Measurements from ENCODE around the gene DNAJB5.

Gene DNAJB5

DNA sequence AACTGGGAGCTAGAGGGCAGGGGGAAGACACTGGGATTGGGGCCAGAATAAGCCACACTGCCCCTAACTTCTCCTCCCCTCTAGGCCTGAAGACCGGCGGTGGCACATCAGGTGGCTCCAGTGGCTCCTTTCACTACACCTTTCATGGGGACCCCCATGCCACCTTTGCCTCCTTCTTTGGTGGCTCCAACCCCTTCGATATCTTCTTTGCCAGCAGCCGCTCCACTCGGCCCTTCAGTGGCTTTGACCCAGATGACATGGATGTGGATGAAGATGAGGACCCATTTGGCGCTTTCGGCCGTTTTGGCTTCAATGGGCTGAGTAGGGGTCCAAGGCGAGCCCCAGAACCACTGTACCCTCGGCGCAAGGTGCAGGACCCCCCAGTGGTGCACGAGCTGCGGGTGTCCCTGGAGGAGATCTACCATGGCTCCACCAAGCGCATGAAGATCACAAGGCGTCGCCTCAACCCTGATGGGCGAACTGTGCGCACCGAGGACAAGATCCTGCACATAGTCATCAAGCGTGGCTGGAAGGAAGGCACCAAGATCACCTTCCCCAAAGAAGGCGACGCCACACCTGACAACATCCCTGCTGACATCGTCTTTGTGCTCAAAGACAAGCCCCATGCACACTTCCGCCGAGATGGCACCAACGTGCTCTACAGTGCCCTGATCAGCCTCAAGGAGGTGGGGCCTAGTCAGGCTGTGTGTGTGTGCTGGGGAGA, 6.8 kb downstream of the DNAJB5 start:
- no peak overlapping the region for H3K9ac ChIP-seq (ENCODE audit: insufficient read length, low read depth)
- TF ChIP-seq YY1 (IDR thresholded peaks at IDR 0.05; ENCODE audit: insufficient read depth, insufficient read length): no peak
- no peak for TF ChIP-seq SUZ12 (IDR thresholded peaks at IDR 0.05; ENCODE audit: extremely low read depth, insufficient read depth, insufficient read length)
- DNase-seq (ENCODE audit: low read depth, low spot score): no peak
- H3K9me3 ChIP-seq (ENCODE audit: insufficient read depth, low read length): no peaks in the 10 kb centered on the region
- H3K4me1 ChIP-seq (ENCODE audit: insufficient read depth, insufficient read length): peaks cover 34% of the 10 kb centered on the region
- H3K4me3 ChIP-seq (ENCODE audit: insufficient read length, low read depth): no peak overlapping the region
- H3K36me3 ChIP-seq (ENCODE audit: insufficient read depth, insufficient read length, low read length): peaks cover 63% of the 10 kb centered on the region
- no peaks in the 10 kb centered on the region for H3K27me3 ChIP-seq (ENCODE audit: insufficient read depth, insufficient read length)

DNA sequence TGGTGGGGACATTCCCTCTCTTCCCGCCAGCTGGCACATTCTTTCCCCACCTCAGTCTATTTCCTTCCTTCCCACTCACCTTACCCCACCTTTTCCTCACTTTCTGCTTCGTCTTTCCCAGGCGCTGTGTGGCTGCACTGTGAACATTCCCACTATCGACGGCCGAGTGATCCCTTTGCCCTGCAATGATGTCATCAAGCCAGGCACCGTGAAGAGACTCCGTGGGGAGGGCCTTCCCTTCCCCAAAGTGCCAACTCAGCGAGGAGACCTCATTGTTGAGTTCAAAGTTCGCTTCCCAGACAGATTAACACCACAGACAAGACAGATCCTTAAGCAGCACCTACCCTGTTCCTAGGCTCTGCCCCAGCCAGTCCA, 7.3 kb downstream of the DNAJB5 start:
- Histone ChIP-seq H3K9me3 (ENCODE audit: insufficient read depth, low read length) (no peaks in the 10 kb centered on the region), H3K36me3 (ENCODE audit: insufficient read depth, insufficient read length, low read length) (peaks cover 62% of the 10 kb centered on the region), H3K27me3 (ENCODE audit: insufficient read depth, insufficient read length) (no peaks in the 10 kb centered on the region), H3K9ac (ENCODE audit: insufficient read length, low read depth) (no peak overlapping the region), H3K4me1 (ENCODE audit: insufficient read depth, insufficient read length) (peaks cover 31% of the 10 kb centered on the region), H3K4me3 (ENCODE audit: insufficient read length, low read depth) (no peak overlapping the region)
- TF ChIP-seq ZNF274 (IDR thresholded peaks at IDR 0.05; ENCODE audit: low read depth, low read length): no peak
- TF ChIP-seq YY1 (IDR thresholded peaks at IDR 0.05; ENCODE audit: insufficient read depth, insufficient read length): no peak
- no peak for TF ChIP-seq SUZ12 (IDR thresholded peaks at IDR 0.05; ENCODE audit: extremely low read depth, insufficient read depth, insufficient read length)
- DNase-seq (ENCODE audit: low read depth, low spot score): no peak

DNA sequence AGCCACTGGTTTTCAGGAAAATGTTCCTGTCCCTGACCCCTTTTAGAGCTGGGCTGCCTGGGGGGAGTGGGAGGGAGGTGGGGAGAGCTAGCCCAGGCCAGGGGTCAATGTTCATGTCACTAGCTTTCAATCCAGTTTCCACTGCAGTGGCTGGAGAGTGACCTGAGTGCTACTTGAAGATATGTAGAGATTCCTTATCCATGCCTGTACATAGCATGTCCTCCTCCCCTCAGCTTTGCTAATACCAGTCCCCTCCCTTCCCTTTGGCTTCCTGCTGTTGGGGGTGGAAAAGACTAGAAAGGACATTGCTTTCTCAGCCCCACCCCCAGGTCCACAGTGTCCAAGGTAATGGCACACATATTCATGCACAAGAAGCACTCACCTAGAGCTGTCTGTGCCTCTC, 7.8 kb downstream of the DNAJB5 start:
- H3K9me3 ChIP-seq (ENCODE audit: insufficient read depth, low read length): no peaks in the 10 kb centered on the region
- DNase-seq (ENCODE audit: low read depth, low spot score): no peak
- H3K27me3 ChIP-seq (ENCODE audit: insufficient read depth, insufficient read length): no peaks in the 10 kb centered on the region
- peaks cover 62% of the 10 kb centered on the region for H3K36me3 ChIP-seq (ENCODE audit: insufficient read depth, insufficient read length, low read length)
- no peak for TF ChIP-seq ZNF274 (IDR thresholded peaks at IDR 0.05; ENCODE audit: low read depth, low read length)
- no peak for TF ChIP-seq YY1 (IDR thresholded peaks at IDR 0.05; ENCODE audit: insufficient read depth, insufficient read length)
- no peak for TF ChIP-seq SUZ12 (IDR thresholded peaks at IDR 0.05; ENCODE audit: extremely low read depth, insufficient read depth, insufficient read length)
- H3K9ac ChIP-seq (ENCODE audit: insufficient read length, low read depth): no peak overlapping the region
- H3K4me3 ChIP-seq (ENCODE audit: insufficient read length, low read depth): no peak overlapping the region
- H3K4me1 ChIP-seq (ENCODE audit: insufficient read depth, insufficient read length): peaks cover 30% of the 10 kb centered on the region

DNA sequence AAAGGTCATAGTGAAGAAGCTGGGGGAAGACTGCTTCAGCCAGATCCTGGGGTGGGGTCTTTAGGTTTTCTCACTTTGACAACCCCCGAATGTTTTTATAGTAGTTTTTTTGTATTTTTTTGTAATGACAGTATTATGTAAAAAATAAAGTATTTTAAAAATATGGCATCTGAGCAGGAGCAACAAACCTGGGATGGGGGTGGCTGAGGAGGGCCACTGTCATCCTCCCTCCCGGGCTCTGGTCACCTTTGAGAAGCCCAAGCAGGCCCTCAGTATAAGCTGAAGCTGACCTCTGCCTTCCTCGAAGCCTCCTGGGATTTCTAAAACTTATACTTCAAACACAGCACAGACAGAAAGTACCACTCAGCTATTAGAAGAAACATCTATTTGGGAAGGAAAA, 8.7 kb downstream of the DNAJB5 start:
- DNase-seq (ENCODE audit: low read depth, low spot score): no peak
- Histone ChIP-seq H3K9me3 (ENCODE audit: insufficient read depth, low read length) (no peaks in the 10 kb centered on the region), H3K4me1 (ENCODE audit: insufficient read depth, insufficient read length) (peaks cover 22% of the 10 kb centered on the region), H3K36me3 (ENCODE audit: insufficient read depth, insufficient read length, low read length) (peaks cover 55% of the 10 kb centered on the region), H3K4me3 (ENCODE audit: insufficient read length, low read depth) (no peak overlapping the region), H3K27me3 (ENCODE audit: insufficient read depth, insufficient read length) (no peaks in the 10 kb centered on the region), H3K9ac (ENCODE audit: insufficient read length, low read depth) (no peak overlapping the region)
- TF ChIP-seq YY1 (IDR thresholded peaks at IDR 0.05; ENCODE audit: insufficient read depth, insufficient read length) (no peak), ZNF274 (IDR thresholded peaks at IDR 0.05; ENCODE audit: low read depth, low read length) (no peak), SUZ12 (IDR thresholded peaks at IDR 0.05; ENCODE audit: extremely low read depth, insufficient read depth, insufficient read length) (no peak)

DNA sequence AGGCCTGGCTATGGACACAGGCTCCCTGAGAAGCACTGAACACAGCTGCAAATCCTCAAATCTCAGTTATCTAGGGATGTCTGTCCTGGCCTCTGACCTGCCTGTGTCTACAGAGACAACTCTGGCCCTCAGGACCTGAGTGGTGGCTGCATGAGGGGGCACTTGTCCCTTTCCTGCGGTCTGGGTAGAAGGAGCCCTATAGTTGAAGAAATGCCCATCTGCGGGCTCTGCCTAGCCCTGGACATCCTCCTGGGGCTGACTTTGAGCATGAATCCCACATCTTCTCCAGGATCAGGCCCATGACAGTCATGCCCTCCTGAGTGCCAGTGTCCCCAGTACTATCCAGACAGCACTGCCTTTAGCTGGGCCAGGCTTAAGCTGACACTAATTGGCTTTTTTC, 10.0 kb downstream of the DNAJB5 start:
- peaks cover 43% of the 10 kb centered on the region for H3K36me3 ChIP-seq (ENCODE audit: insufficient read depth, insufficient read length, low read length)
- TF ChIP-seq ZNF274 (IDR thresholded peaks at IDR 0.05; ENCODE audit: low read depth, low read length) (no peak), SUZ12 (IDR thresholded peaks at IDR 0.05; ENCODE audit: extremely low read depth, insufficient read depth, insufficient read length) (no peak), YY1 (IDR thresholded peaks at IDR 0.05; ENCODE audit: insufficient read depth, insufficient read length) (no peak)
- no peak overlapping the region for H3K4me3 ChIP-seq (ENCODE audit: insufficient read length, low read depth)
- no peaks in the 10 kb centered on the region for H3K9me3 ChIP-seq (ENCODE audit: insufficient read depth, low read length)
- H3K9ac ChIP-seq (ENCODE audit: insufficient read length, low read depth): no peak overlapping the region
- no peak for DNase-seq (ENCODE audit: low read depth, low spot score)
- H3K4me1 ChIP-seq (ENCODE audit: insufficient read depth, insufficient read length): peaks cover 15% of the 10 kb centered on the region
- no peaks in the 10 kb centered on the region for H3K27me3 ChIP-seq (ENCODE audit: insufficient read depth, insufficient read length)

DNA sequence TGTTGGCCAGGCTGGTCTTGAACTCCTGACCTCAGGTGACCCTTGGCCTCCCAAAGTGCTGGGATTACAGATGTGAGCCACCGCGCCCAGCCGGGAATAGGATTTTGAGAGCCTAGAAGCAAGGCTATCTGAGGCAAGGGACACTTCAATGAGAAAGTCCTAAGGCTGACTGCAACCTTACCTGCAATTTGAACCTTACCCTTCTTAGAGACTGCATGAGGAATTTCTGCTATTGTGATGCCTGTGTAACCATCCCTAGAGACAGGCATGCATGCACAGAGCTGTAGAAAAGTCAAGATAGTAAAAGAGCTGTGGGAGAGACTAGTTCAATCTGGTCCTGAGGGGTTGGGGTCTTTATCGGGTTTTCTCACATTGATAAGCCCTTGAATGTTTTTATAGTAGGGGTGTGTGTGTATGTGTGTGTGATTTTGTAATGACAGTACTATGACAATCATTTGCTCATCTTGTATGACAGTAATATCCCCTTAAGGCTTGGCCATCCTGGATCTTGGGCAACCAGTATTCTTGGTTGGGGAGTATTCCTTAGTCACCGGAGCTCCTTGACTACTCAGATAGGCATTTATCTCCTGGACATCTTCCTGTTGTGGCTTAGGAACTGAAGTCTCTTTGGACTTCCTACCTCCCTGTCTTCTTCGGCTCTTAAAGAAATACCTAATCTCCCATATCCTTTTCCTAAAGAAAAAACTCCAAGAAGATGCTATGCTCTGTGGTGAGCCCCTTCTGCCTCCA, 11.2 kb downstream of the DNAJB5 start:
- H3K4me3 ChIP-seq (ENCODE audit: insufficient read length, low read depth): no peak overlapping the region
- DNase-seq (ENCODE audit: low read depth, low spot score): no peak
- H3K4me1 ChIP-seq (ENCODE audit: insufficient read depth, insufficient read length): peaks cover 8% of the 10 kb centered on the region
- H3K27me3 ChIP-seq (ENCODE audit: insufficient read depth, insufficient read length): no peaks in the 10 kb centered on the region
- TF ChIP-seq YY1 (IDR thresholded peaks at IDR 0.05; ENCODE audit: insufficient read depth, insufficient read length): no peak
- no peak for TF ChIP-seq SUZ12 (IDR thresholded peaks at IDR 0.05; ENCODE audit: extremely low read depth, insufficient read depth, insufficient read length)
- TF ChIP-seq ZNF274 (IDR thresholded peaks at IDR 0.05; ENCODE audit: low read depth, low read length): no peak
- H3K36me3 ChIP-seq (ENCODE audit: insufficient read depth, insufficient read length, low read length): peaks cover 32% of the 10 kb centered on the region
- no peak overlapping the region for H3K9ac ChIP-seq (ENCODE audit: insufficient read length, low read depth)
- no peaks in the 10 kb centered on the region for H3K9me3 ChIP-seq (ENCODE audit: insufficient read depth, low read length)

DNA sequence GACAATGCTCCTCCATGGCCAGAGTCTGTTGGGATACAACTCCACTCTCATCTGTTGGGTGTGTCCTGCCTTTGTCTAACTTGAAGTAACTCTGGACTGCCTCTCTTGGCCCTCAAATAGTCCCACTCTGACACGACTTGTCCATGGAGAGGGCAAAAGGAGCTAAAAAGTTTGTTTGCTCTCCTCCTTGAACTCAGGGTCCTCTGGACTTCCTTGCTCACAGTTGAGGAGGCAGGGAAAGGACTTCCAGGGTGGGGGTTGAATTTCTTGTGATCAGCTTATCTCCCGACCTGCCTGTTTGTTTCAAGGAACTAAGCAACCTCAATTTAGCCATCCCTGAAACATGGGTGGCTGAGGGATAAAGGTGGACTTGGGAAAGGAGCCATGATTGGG, 11.7 kb downstream of the DNAJB5 start:
- H3K4me1 ChIP-seq (ENCODE audit: insufficient read depth, insufficient read length): peaks cover 8% of the 10 kb centered on the region
- peaks cover 26% of the 10 kb centered on the region for H3K36me3 ChIP-seq (ENCODE audit: insufficient read depth, insufficient read length, low read length)
- H3K27me3 ChIP-seq (ENCODE audit: insufficient read depth, insufficient read length): no peaks in the 10 kb centered on the region
- DNase-seq (ENCODE audit: low read depth, low spot score): no peak
- no peak for TF ChIP-seq YY1 (IDR thresholded peaks at IDR 0.05; ENCODE audit: insufficient read depth, insufficient read length)
- no peak for TF ChIP-seq ZNF274 (IDR thresholded peaks at IDR 0.05; ENCODE audit: low read depth, low read length)
- no peak for TF ChIP-seq SUZ12 (IDR thresholded peaks at IDR 0.05; ENCODE audit: extremely low read depth, insufficient read depth, insufficient read length)
- H3K9me3 ChIP-seq (ENCODE audit: insufficient read depth, low read length): no peaks in the 10 kb centered on the region
- no peak overlapping the region for H3K9ac ChIP-seq (ENCODE audit: insufficient read length, low read depth)
- no peak overlapping the region for H3K4me3 ChIP-seq (ENCODE audit: insufficient read length, low read depth)
